CD4-positive, CD25-positive, alpha-beta regulatory T cell (primary cell): ENCODE results near the gene GPLD1. TPM values are rescaled to one million over a fixed set of nuclear protein-coding genes. Genes with fewer than 3 reads are reported as not detected.

Experiments
- ATAC-seq, 2 donors: fragments of 150-1000 bp; cut with Tn5 transposase; one replicate each; pipeline ENCODE4 v1.10.0; 2021; ENCODE audit warnings: low read depth in 2 of 2, moderate number of reproducible peaks in 2 of 2, moderate library complexity in 1 of 2
- DNase-seq, 3 donors: peaks; one replicate each; pipeline versions ENCODE4 v3.0.0 to v3.0.0-alpha.2; 2012 to 2022; ENCODE audit warnings: mixed read lengths in 1 of 3
- H3K27ac ChIP-seq: one replicate; pipeline ENCODE4 v1.7.0; 2013; ENCODE audit warnings: mild to moderate bottlenecking, low read length; ENCODE audit not compliant: insufficient read depth, poor library complexity, severe bottlenecking
- H3K27me3 ChIP-seq: one replicate; pipeline ENCODE4 v1.7.0; 2013; ENCODE audit warnings: low read length; ENCODE audit not compliant: control insufficient read depth, insufficient read depth
- H3K36me3 ChIP-seq: one replicate; pipeline ENCODE4 v1.7.0; 2013; ENCODE audit warnings: mild to moderate bottlenecking, low read length, moderate library complexity; ENCODE audit not compliant: control insufficient read depth, insufficient read depth
- H3K4me1 ChIP-seq: 2 replicates; pipeline ENCODE4 v1.7.0; 2013; ENCODE audit warnings: mild to moderate bottlenecking, low read length; ENCODE audit not compliant: insufficient read depth, control insufficient read depth, poor library complexity, severe bottlenecking
- H3K4me3 ChIP-seq: one replicate; pipeline ENCODE4 v1.7.0; 2013; ENCODE audit warnings: low read depth, mild to moderate bottlenecking, low read length, moderate library complexity
- H3K9me3 ChIP-seq, 2 experiments: 1 replicate in 1 of 2; 2 replicates in 1 of 2; pipeline ENCODE4 v1.7.0; 2013; ENCODE audit warnings: low read length in 2 of 2, mild to moderate bottlenecking in 1 of 2, moderate library complexity in 1 of 2; ENCODE audit not compliant: control insufficient read depth in 2 of 2
- H3K27ac Mint-ChIP-seq, 3 donors: one replicate each; pipeline ENCODE4 v1.8.0; 2020 to 2022; ENCODE audit warnings: mild to moderate bottlenecking in 3 of 3, mixed read lengths in 3 of 3, moderate library complexity in 2 of 3
- H3K27me3 Mint-ChIP-seq: one replicate; pipeline ENCODE4 v1.8.0; 2022; ENCODE audit warnings: mild to moderate bottlenecking, mixed read lengths
- H3K36me3 Mint-ChIP-seq: one replicate; pipeline ENCODE4 v1.8.0; 2020; ENCODE audit warnings: mixed read lengths
- H3K4me1 Mint-ChIP-seq, 4 donors: one replicate each; pipeline ENCODE4 v1.8.0; 2020 to 2022; ENCODE audit warnings: mixed read lengths in 4 of 4, mild to moderate bottlenecking in 1 of 4
- H3K4me3 Mint-ChIP-seq, 4 donors: one replicate each; pipeline ENCODE4 v1.8.0; 2020 to 2022; ENCODE audit warnings: mild to moderate bottlenecking in 4 of 4, mixed read lengths in 4 of 4, moderate library complexity in 3 of 4
- H3K9me3 Mint-ChIP-seq, 7 donors: one replicate each; pipeline ENCODE4 v1.8.0; 2020 to 2022; ENCODE audit warnings: mixed read lengths in 7 of 7, mild to moderate bottlenecking in 3 of 7, moderate library complexity in 2 of 7
- polyA plus RNA-seq, 4 donors: library from polyadenylated mRNA; unstranded; fragments of 300-500 nt; fragmentation: Illumina TruSeq; gene quantifications; one replicate each; pipeline ENCODE4 v1.2.3, GENCODE V29; 2021
- total RNA-seq: library from RNA; stranded (reverse); gene quantifications from one replicate; pipeline ENCODE4 v1.2.3, GENCODE V29; 2022

The GPLD1 gene
- total and polyA plus RNA-seq, 5 donors from 2014 or later: 0.36 to 1.7 (median 0.99) TPM

- no peak for DNase-seq
- H3K4me1 ChIP-seq: no peaks in the 10 kb centered on the region
- H3K27me3 Mint-ChIP-seq: no peaks in the 10 kb centered on the region
- no peak overlapping the region for H3K27ac ChIP-seq
- no peak for ATAC-seq
- peaks cover 0 to 2% (median 0%) of the 10 kb centered on the region in 4 donors for H3K4me1 Mint-ChIP-seq
- H3K27me3 ChIP-seq: no peaks in the 10 kb centered on the region
- no peak overlapping the region for H3K4me3 ChIP-seq
- H3K36me3 Mint-ChIP-seq: no peaks in the 10 kb centered on the region
- no peak overlapping the region for H3K27ac Mint-ChIP-seq
- H3K4me3 Mint-ChIP-seq: no peak overlapping the region
- no peaks in the 10 kb centered on the region for H3K9me3 ChIP-seq
- no peaks in the 10 kb centered on the region for H3K36me3 ChIP-seq
- H3K9me3 Mint-ChIP-seq: no peaks in the 10 kb centered on the region
These were observed 40.4 kb downstream of the GPLD1 start for GRCh38 chr6:24448828-24449525.

GRCh38 chr6:24448396-24448795 lies 41.0 kb downstream of the GPLD1 start:
- Mint-ChIP-seq H3K9me3 (no peaks in the 10 kb centered on the region), H3K4me1 (peaks cover 0 to 2% (median 0%) of the 10 kb centered on the region in 4 donors), H3K36me3 (no peaks in the 10 kb centered on the region), H3K4me3 (no peak overlapping the region), H3K27me3 (no peaks in the 10 kb centered on the region), H3K27ac (no peak overlapping the region)
- Histone ChIP-seq H3K9me3 (no peaks in the 10 kb centered on the region), H3K4me1 (no peaks in the 10 kb centered on the region), H3K27ac (no peak overlapping the region), H3K36me3 (no peaks in the 10 kb centered on the region), H3K27me3 (no peaks in the 10 kb centered on the region), H3K4me3 (no peak overlapping the region)
- ATAC-seq (no peak), DNase-seq (no peak)

GRCh38 chr6:24446670-24447069 lies 42.7 kb downstream of the GPLD1 start:
- Histone ChIP-seq H3K4me3 (no peak overlapping the region), H3K9me3 (no peaks in the 10 kb centered on the region), H3K4me1 (no peaks in the 10 kb centered on the region), H3K27ac (no peak overlapping the region), H3K27me3 (no peaks in the 10 kb centered on the region), H3K36me3 (no peaks in the 10 kb centered on the region)
- H3K27ac Mint-ChIP-seq: no peak overlapping the region
- no peaks in the 10 kb centered on the region for H3K36me3 Mint-ChIP-seq
- H3K4me1 Mint-ChIP-seq: no peaks in the 10 kb centered on the region
- H3K27me3 Mint-ChIP-seq: no peaks in the 10 kb centered on the region
- H3K4me3 Mint-ChIP-seq: no peak overlapping the region
- no peak for ATAC-seq
- DNase-seq: no peak
- H3K9me3 Mint-ChIP-seq: no peaks in the 10 kb centered on the region

- Mint-ChIP-seq H3K4me1 (no peaks in the 10 kb centered on the region), H3K27me3 (no peaks in the 10 kb centered on the region), H3K36me3 (no peaks in the 10 kb centered on the region), H3K4me3 (no peak overlapping the region), H3K9me3 (no peaks in the 10 kb centered on the region), H3K27ac (no peak overlapping the region)
- no peaks in the 10 kb centered on the region for H3K9me3 ChIP-seq
- no peak overlapping the region for H3K27ac ChIP-seq
- H3K36me3 ChIP-seq: no peaks in the 10 kb centered on the region
- H3K4me1 ChIP-seq: no peaks in the 10 kb centered on the region
- DNase-seq: no peak
- ATAC-seq: no peak
- no peak overlapping the region for H3K4me3 ChIP-seq
- H3K27me3 ChIP-seq: no peaks in the 10 kb centered on the region
These were observed 43.7 kb downstream of the GPLD1 start for GRCh38 chr6:24445704-24446103.

- Histone ChIP-seq H3K9me3 (no peaks in the 10 kb centered on the region), H3K27me3 (no peaks in the 10 kb centered on the region), H3K4me3 (no peak overlapping the region), H3K4me1 (no peaks in the 10 kb centered on the region), H3K36me3 (no peaks in the 10 kb centered on the region), H3K27ac (no peak overlapping the region)
- DNase-seq (no peak), ATAC-seq (no peak)
- Mint-ChIP-seq H3K36me3 (peaks cover 3% of the 10 kb centered on the region), H3K27me3 (no peaks in the 10 kb centered on the region), H3K4me1 (peaks cover 0 to 2% (median 0%) of the 10 kb centered on the region in 4 donors), H3K9me3 (no peaks in the 10 kb centered on the region), H3K27ac (no peak overlapping the region), H3K4me3 (no peak overlapping the region)
These were observed 44.8 kb downstream of the GPLD1 start for GRCh38 chr6:24444588-24444987.

- Mint-ChIP-seq H3K36me3 (peaks cover 21% of the 10 kb centered on the region), H3K9me3 (no peaks in the 10 kb centered on the region), H3K4me3 (no peak overlapping the region), H3K27me3 (no peaks in the 10 kb centered on the region), H3K27ac (no peak overlapping the region), H3K4me1 (peaks cover 0 to 2% (median 0%) of the 10 kb centered on the region in 4 donors)
- DNase-seq (no peak), ATAC-seq (no peak)
- Histone ChIP-seq H3K36me3 (no peaks in the 10 kb centered on the region), H3K9me3 (no peaks in the 10 kb centered on the region), H3K4me1 (no peaks in the 10 kb centered on the region), H3K27ac (no peak overlapping the region), H3K27me3 (no peaks in the 10 kb centered on the region), H3K4me3 (no peak overlapping the region)
These were observed 47.8 kb downstream of the GPLD1 start for GRCh38 chr6:24441599-24441904.

- no peaks in the 10 kb centered on the region for H3K36me3 ChIP-seq
- H3K27me3 ChIP-seq: no peaks in the 10 kb centered on the region
- no peaks in the 10 kb centered on the region for H3K9me3 ChIP-seq
- Mint-ChIP-seq H3K4me1 (peaks cover 0 to 2% (median 0%) of the 10 kb centered on the region in 4 donors), H3K36me3 (peaks cover 22% of the 10 kb centered on the region), H3K9me3 (no peaks in the 10 kb centered on the region), H3K27ac (no peak overlapping the region), H3K4me3 (no peak overlapping the region), H3K27me3 (no peaks in the 10 kb centered on the region)
- DNase-seq (no peak), ATAC-seq (no peak)
- H3K4me1 ChIP-seq: no peaks in the 10 kb centered on the region
- H3K27ac ChIP-seq: no peak overlapping the region
- H3K4me3 ChIP-seq: no peak overlapping the region
These were observed 48.3 kb downstream of the GPLD1 start for GRCh38 chr6:24440897-24441598.
